DND-41 (cell line): ENCODE results near the gene LRP6.

Experiments
- ATAC-seq: fragments of 200-7000 bp; cut with Tn5 transposase; 3 replicates; pipeline ENCODE4 v1.9.1; 2021; ENCODE audit warnings: low read depth; ENCODE audit not compliant: insufficient read depth
- DNase-seq: peaks from one replicate; pipeline ENCODE4 v3.0.0-alpha.2; 2020
- H2AFZ ChIP-seq: 2 replicates; pipeline ENCODE4 v1.6.0; 2012; ENCODE audit warnings: low read depth, low read length
- H3K27ac ChIP-seq: 2 replicates; pipeline ENCODE4 v1.5.1; 2012; ENCODE audit warnings: low read length, inconsistent platforms
- H3K27me3 ChIP-seq: fragments of 200-600 bp; sonication (generic); 2 replicates; pipeline ENCODE4 v1.6.0; 2012; ENCODE audit warnings: low read length, mild to moderate bottlenecking, inconsistent platforms; ENCODE audit not compliant: insufficient read depth, poor library complexity
- H3K36me3 ChIP-seq: 2 replicates; pipeline ENCODE4 v1.5.1; 2012; ENCODE audit warnings: low read length, inconsistent platforms; ENCODE audit not compliant: insufficient read depth
- H3K4me1 ChIP-seq: 2 replicates; pipeline ENCODE4 v1.5.1; 2012; ENCODE audit warnings: mild to moderate bottlenecking, low read length; ENCODE audit not compliant: insufficient read depth
- H3K4me2 ChIP-seq: 2 replicates; pipeline ENCODE4 v1.6.0; 2012; ENCODE audit warnings: mild to moderate bottlenecking, moderate library complexity, low read length, inconsistent platforms; ENCODE audit not compliant: insufficient read depth
- H3K4me3 ChIP-seq, 2 experiments: fragments of 200-600 bp in 1 of 2; shearing (Covaris generic) in 1 of 2; 2 replicates each; pipeline ENCODE4 v1.5.1; 2012 to 2016; ENCODE audit warnings: inconsistent platforms in 2 of 2, low read length in 2 of 2, mild to moderate bottlenecking in 2 of 2, low read depth in 1 of 2, moderate library complexity in 1 of 2
- H3K79me2 ChIP-seq: 2 replicates; pipeline ENCODE4 v1.6.0; 2012; ENCODE audit warnings: low read length, inconsistent platforms; ENCODE audit not compliant: insufficient read depth
- H3K9ac ChIP-seq: 2 replicates; pipeline ENCODE4 v1.6.0; 2012; ENCODE audit warnings: low read depth, mild to moderate bottlenecking, inconsistent platforms, low read length, moderate library complexity
- H3K9me3 ChIP-seq: 2 replicates; pipeline ENCODE4 v1.5.1; 2012; ENCODE audit warnings: low read length, moderate library complexity, mild to moderate bottlenecking, inconsistent platforms; ENCODE audit not compliant: insufficient read depth, severe bottlenecking
- H4K20me1 ChIP-seq: 2 replicates; pipeline ENCODE4 v1.6.0; 2012; ENCODE audit warnings: low read length; ENCODE audit not compliant: insufficient read depth
- CTCF ChIP-seq: IDR thresholded peaks from 2 replicates; pipeline ENCODE4 v1.5.1; 2012; ENCODE audit warnings: borderline replicate concordance, low read length, moderate library complexity, mild to moderate bottlenecking; ENCODE audit not compliant: poor library complexity, severe bottlenecking; ENCODE audit errors: extremely low read depth
- EZH2 ChIP-seq: IDR thresholded peaks from 3 replicates; pipeline ENCODE4 v1.6.1; 2012; ENCODE audit warnings: borderline replicate concordance, low read depth, mild to moderate bottlenecking, moderate library complexity, low read length, inconsistent platforms; ENCODE audit not compliant: severe bottlenecking

The LRP6 gene

GRCh38 chr12:12127304-12127703 is 139.5 kb downstream of the LRP6 start:
- H3K9me3 ChIP-seq, result no peaks in the 10 kb centered on the region

GRCh38 chr12:12126551-12126950 is 140.3 kb downstream of the LRP6 start:
- Histone ChIP-seq H3K36me3 (peaks cover 25% of the 10 kb centered on the region; the same call in 1 of the 2 replicates), H4K20me1 (no peaks in the 10 kb centered on the region), H3K4me2 (no peak overlapping the region)

More at GRCh38 chr12:12127304-12127703, 139.5 kb downstream of the LRP6 start:
- H4K20me1 ChIP-seq, result no peaks in the 10 kb centered on the region
- no peak for TF ChIP-seq EZH2
- no peak for TF ChIP-seq CTCF
- no peak overlapping the region for H3K4me2 ChIP-seq
- H3K36me3 ChIP-seq, result peaks cover 25% of the 10 kb centered on the region; the same call in 1 of the 2 replicates
- ATAC-seq (no peak), DNase-seq (no peak)
- H3K79me2 ChIP-seq, result no peaks in the 10 kb centered on the region
- no peaks in the 10 kb centered on the region for H3K27me3 ChIP-seq
- no peak overlapping the region for H2AFZ ChIP-seq
- no peak overlapping the region for H3K9ac ChIP-seq
- no peak overlapping the region for H3K27ac ChIP-seq
- no peaks in the 10 kb centered on the region for H3K4me1 ChIP-seq
- no peak overlapping the region for H3K4me3 ChIP-seq

DNA sequence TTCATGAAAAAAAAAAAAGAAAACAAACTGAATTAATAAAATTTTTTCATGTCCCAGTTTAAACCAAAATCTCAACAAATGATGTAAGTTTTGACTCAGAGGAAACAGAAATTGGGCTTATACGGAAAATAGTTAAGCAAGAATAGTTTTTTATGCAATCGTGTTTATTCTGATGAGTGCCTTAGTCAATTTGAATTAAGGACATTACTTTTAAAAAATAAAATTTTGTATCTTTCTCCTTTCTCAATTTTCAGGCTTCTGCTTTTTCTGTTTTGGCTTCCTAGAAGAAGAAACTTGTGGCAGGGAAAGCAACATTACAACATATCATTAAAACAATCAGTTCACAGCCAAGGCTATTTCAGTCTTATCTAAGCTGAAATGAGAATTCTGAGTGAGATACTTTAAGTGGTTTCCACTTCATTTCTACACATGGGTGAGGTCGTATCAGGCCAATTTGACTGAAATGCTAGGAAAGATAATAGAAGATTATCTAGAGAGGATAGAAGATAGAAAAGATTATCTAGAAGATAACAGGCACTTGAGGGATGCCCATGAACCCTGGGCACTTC is 143.7 kb downstream of the LRP6 start:
- Histone ChIP-seq H3K9ac (no peak overlapping the region), H2AFZ (no peak overlapping the region), H3K79me2 (no peaks in the 10 kb centered on the region), H3K4me2 (no peak overlapping the region), H3K27me3 (no peaks in the 10 kb centered on the region), H3K9me3 (no peaks in the 10 kb centered on the region), H3K4me1 (no peaks in the 10 kb centered on the region), H3K4me3 (no peak overlapping the region), H3K27ac (no peak overlapping the region), H4K20me1 (no peaks in the 10 kb centered on the region), H3K36me3 (peaks cover 29% of the 10 kb centered on the region; the same call in 1 of the 2 replicates)
- DNase-seq, result no peak
- TF ChIP-seq CTCF, result no peak
- no peak for TF ChIP-seq EZH2
- no peak for ATAC-seq

More at GRCh38 chr12:12126551-12126950, 140.3 kb downstream of the LRP6 start:
- H3K27ac ChIP-seq, result no peak overlapping the region
- DNase-seq, result no peak
- H3K9me3 ChIP-seq, result no peaks in the 10 kb centered on the region
- no peaks in the 10 kb centered on the region for H3K4me1 ChIP-seq
- TF ChIP-seq EZH2 (no peak), CTCF (no peak)
- no peak overlapping the region for H3K9ac ChIP-seq
- no peak overlapping the region for H2AFZ ChIP-seq
- no peaks in the 10 kb centered on the region for H3K27me3 ChIP-seq
- ATAC-seq, result no peak
- no peaks in the 10 kb centered on the region for H3K79me2 ChIP-seq
- H3K4me3 ChIP-seq, result no peak overlapping the region
